IPS-20b (cell line): ENCODE data around the gene SEC14L5.
"Not testable (repeated sequence)": the region's sequence is repeated elsewhere in the genome, so short reads cannot be mapped to it uniquely, and the experiment has no call there.

Experiments
- H3K27ac ChIP-seq: one replicate; pipeline ENCODE4 v1.5.1; 2013; ENCODE audit warnings: low read length
- H3K27me3 ChIP-seq: 2 replicates; pipeline ENCODE4 v1.6.1; 2013; ENCODE audit warnings: mild to moderate bottlenecking, low read length, inconsistent platforms; ENCODE audit not compliant: insufficient read depth
- H3K36me3 ChIP-seq: 2 replicates; pipeline ENCODE4 v1.6.1; 2013; ENCODE audit warnings: low read depth, mild to moderate bottlenecking, inconsistent platforms, low read length, moderate library complexity; ENCODE audit not compliant: insufficient read depth
- H3K4me1 ChIP-seq: 2 replicates; pipeline ENCODE4 v1.6.1; 2013; ENCODE audit warnings: mild to moderate bottlenecking, control low read depth, inconsistent platforms, low read length, moderate library complexity; ENCODE audit not compliant: insufficient read depth
- H3K4me3 ChIP-seq: 2 replicates; pipeline ENCODE4 v1.5.1; 2013; ENCODE audit warnings: mild to moderate bottlenecking, low read length, inconsistent platforms
- H3K9ac ChIP-seq: 2 replicates; pipeline ENCODE4 v1.6.1; 2013; ENCODE audit warnings: low read depth, mild to moderate bottlenecking, inconsistent platforms, low read length, moderate library complexity
- H3K9me3 ChIP-seq: 2 replicates; pipeline ENCODE4 v1.6.1; 2013; ENCODE audit warnings: mild to moderate bottlenecking, low read depth, low read length, inconsistent platforms; ENCODE audit not compliant: insufficient read depth

The SEC14L5 gene

GRCh38 chr16:4944333-4945281, 13.5 kb upstream of the SEC14L5 start:
- no peak overlapping the region for H3K4me3 ChIP-seq
- no peak overlapping the region for H3K27ac ChIP-seq
- H3K36me3 ChIP-seq, result no peaks in the 10 kb centered on the region
- peak overlapping the region; percentile 16; the same call in 1 of the 2 replicates for H3K9ac ChIP-seq
- no peaks in the 10 kb centered on the region for H3K9me3 ChIP-seq
- H3K4me1 ChIP-seq, result peaks cover 15% of the 10 kb centered on the region
- no peaks in the 10 kb centered on the region for H3K27me3 ChIP-seq

GRCh38 chr16:4945560-4946502, 12.3 kb upstream of the SEC14L5 start:
- no peak overlapping the region for H3K27ac ChIP-seq
- no peaks in the 10 kb centered on the region for H3K9me3 ChIP-seq
- no peaks in the 10 kb centered on the region for H3K36me3 ChIP-seq
- no peak overlapping the region for H3K9ac ChIP-seq
- H3K4me1 ChIP-seq, result peaks cover 15% of the 10 kb centered on the region
- no peak overlapping the region for H3K4me3 ChIP-seq
- H3K27me3 ChIP-seq, result no peaks in the 10 kb centered on the region

GRCh38 chr16:4946917-4947316, 11.2 kb upstream of the SEC14L5 start:
- Histone ChIP-seq H3K36me3 (no peaks in the 10 kb centered on the region), H3K9ac (no peak overlapping the region), H3K4me3 (no peak overlapping the region), H3K27me3 (no peaks in the 10 kb centered on the region), H3K9me3 (no peaks in the 10 kb centered on the region), H3K4me1 (peaks cover 15% of the 10 kb centered on the region), H3K27ac (no peak overlapping the region)

GRCh38 chr16:4947722-4948503, 10.2 kb upstream of the SEC14L5 start:
- no peak overlapping the region for H3K4me3 ChIP-seq
- H3K9ac ChIP-seq, result peak overlapping the region; percentile 56; the same call in 1 of the 2 replicates
- H3K27ac ChIP-seq, result peak overlapping the region; percentile 23
- no peaks in the 10 kb centered on the region for H3K9me3 ChIP-seq
- H3K27me3 ChIP-seq, result no peaks in the 10 kb centered on the region
- no peaks in the 10 kb centered on the region for H3K36me3 ChIP-seq
- H3K4me1 ChIP-seq, result peaks cover 9% of the 10 kb centered on the region

GRCh38 chr16:4948903-4949766, 9.0 kb upstream of the SEC14L5 start:
- no peaks in the 10 kb centered on the region for H3K36me3 ChIP-seq
- H3K27ac ChIP-seq, result no peak overlapping the region
- H3K9me3 ChIP-seq, result no peaks in the 10 kb centered on the region
- no peaks in the 10 kb centered on the region for H3K27me3 ChIP-seq
- H3K4me3 ChIP-seq, result no peak overlapping the region
- no peaks in the 10 kb centered on the region; the same call in 1 of the 2 replicates for H3K4me1 ChIP-seq
- no peak overlapping the region for H3K9ac ChIP-seq

GRCh38 chr16:4949986-4950385, 8.1 kb upstream of the SEC14L5 start:
- no peaks in the 10 kb centered on the region for H3K9me3 ChIP-seq
- H3K27ac ChIP-seq, result no peak overlapping the region
- no peak overlapping the region for H3K9ac ChIP-seq
- no peaks in the 10 kb centered on the region for H3K27me3 ChIP-seq
- no peak overlapping the region for H3K4me3 ChIP-seq
- no peaks in the 10 kb centered on the region for H3K36me3 ChIP-seq
- H3K4me1 ChIP-seq, result no peaks in the 10 kb centered on the region; the same call in 1 of the 2 replicates

- not testable (repeated sequence) for H3K4me3 ChIP-seq, H3K36me3 ChIP-seq, H3K27ac ChIP-seq, H3K27me3 ChIP-seq, H3K9ac ChIP-seq, H3K4me1 ChIP-seq, H3K9me3 ChIP-seq
These were observed 6.5 kb upstream of the SEC14L5 start for GRCh38 chr16:4951583-4951982.

- H3K4me1 ChIP-seq, result no peaks in the 10 kb centered on the region
- H3K9me3 ChIP-seq, result no peaks in the 10 kb centered on the region
- H3K36me3 ChIP-seq, result no peaks in the 10 kb centered on the region
- H3K4me3 ChIP-seq, result no peak overlapping the region
- peaks cover 11% of the 10 kb centered on the region for H3K27me3 ChIP-seq
- H3K27ac ChIP-seq, result no peak overlapping the region
- no peak overlapping the region for H3K9ac ChIP-seq
These were observed 3.4 kb upstream of the SEC14L5 start for GRCh38 chr16:4954714-4955113.

GRCh38 chr16:4957420-4957719, 760 bp upstream of the SEC14L5 start:
- Histone ChIP-seq H3K9me3 (no peaks in the 10 kb centered on the region), H3K27ac (no peak overlapping the region), H3K4me3 (peak overlapping the region; percentile 79), H3K27me3 (peaks cover 12% of the 10 kb centered on the region), H3K9ac (peak overlapping the region; percentile 61; the same call in 1 of the 2 replicates), H3K4me1 (no peaks in the 10 kb centered on the region), H3K36me3 (no peaks in the 10 kb centered on the region)

GRCh38 chr16:4958510-4959438, 644 bp downstream of the SEC14L5 start:
- H3K36me3 ChIP-seq, result no peaks in the 10 kb centered on the region
- H3K27ac ChIP-seq, result no peak overlapping the region
- H3K9ac ChIP-seq, result peak overlapping the region; percentile 45; the same call in 1 of the 2 replicates
- peaks cover 12% of the 10 kb centered on the region for H3K27me3 ChIP-seq
- peaks cover 4% of the 10 kb centered on the region; the same call in 1 of the 2 replicates for H3K4me1 ChIP-seq
- no peaks in the 10 kb centered on the region for H3K9me3 ChIP-seq
- peak overlapping the region; percentile 69 for H3K4me3 ChIP-seq
